ENCODE results near the gene CZIB.

GRCh38 chr1:53188099-53188498, 32.3 kb downstream of the CZIB start:
- TF ChIP-seq, protein P1, sequence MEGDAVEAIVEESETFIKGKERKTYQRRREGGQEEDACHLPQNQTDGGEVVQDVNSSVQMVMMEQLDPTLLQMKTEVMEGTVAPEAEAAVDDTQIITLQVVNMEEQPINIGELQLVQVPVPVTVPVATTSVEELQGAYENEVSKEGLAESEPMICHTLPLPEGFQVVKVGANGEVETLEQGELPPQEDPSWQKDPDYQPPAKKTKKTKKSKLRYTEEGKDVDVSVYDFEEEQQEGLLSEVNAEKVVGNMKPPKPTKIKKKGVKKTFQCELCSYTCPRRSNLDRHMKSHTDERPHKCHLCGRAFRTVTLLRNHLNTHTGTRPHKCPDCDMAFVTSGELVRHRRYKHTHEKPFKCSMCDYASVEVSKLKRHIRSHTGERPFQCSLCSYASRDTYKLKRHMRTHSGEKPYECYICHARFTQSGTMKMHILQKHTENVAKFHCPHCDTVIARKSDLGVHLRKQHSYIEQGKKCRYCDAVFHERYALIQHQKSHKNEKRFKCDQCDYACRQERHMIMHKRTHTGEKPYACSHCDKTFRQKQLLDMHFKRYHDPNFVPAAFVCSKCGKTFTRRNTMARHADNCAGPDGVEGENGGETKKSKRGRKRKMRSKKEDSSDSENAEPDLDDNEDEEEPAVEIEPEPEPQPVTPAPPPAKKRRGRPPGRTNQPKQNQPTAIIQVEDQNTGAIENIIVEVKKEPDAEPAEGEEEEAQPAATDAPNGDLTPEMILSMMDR (IDR thresholded peaks at IDR 0.05; ENCODE audit: borderline replicate concordance, extremely low read depth, low read length, poor library complexity, severe bottlenecking), result no peak
- no peak for TF ChIP-seq EZH2 (IDR thresholded peaks at IDR 0.05; ENCODE audit: borderline replicate concordance, low read depth, low read length, severe bottlenecking)
